ENCODE data around the gene MAP4K4.

DNA sequence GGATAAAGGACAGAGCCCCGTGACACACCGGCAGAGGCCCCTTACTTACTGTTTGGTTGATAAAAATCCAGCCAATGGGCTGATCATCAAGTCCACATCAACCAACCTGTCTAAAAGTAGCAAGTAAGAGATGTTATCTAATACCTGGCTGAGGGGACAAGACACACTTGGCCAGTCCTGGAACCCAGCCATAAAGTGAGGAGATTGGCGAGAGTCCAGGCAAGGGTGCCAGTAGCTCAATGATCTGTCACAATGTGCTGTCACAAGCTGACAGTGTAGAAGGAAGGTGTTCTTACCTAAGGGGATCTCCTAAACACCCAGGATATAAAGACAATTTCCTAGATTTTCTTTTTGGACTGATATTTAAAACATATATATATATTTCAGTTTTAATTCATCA, 232.5 kb downstream of the MAP4K4 start:
- TF ChIP-seq, protein P1, sequence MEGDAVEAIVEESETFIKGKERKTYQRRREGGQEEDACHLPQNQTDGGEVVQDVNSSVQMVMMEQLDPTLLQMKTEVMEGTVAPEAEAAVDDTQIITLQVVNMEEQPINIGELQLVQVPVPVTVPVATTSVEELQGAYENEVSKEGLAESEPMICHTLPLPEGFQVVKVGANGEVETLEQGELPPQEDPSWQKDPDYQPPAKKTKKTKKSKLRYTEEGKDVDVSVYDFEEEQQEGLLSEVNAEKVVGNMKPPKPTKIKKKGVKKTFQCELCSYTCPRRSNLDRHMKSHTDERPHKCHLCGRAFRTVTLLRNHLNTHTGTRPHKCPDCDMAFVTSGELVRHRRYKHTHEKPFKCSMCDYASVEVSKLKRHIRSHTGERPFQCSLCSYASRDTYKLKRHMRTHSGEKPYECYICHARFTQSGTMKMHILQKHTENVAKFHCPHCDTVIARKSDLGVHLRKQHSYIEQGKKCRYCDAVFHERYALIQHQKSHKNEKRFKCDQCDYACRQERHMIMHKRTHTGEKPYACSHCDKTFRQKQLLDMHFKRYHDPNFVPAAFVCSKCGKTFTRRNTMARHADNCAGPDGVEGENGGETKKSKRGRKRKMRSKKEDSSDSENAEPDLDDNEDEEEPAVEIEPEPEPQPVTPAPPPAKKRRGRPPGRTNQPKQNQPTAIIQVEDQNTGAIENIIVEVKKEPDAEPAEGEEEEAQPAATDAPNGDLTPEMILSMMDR (IDR thresholded peaks at IDR 0.05 in 4 of 5, conservative IDR thresholded peaks at IDR 0.05 in 1 of 5), result no peak
- no peak for TF ChIP-seq POLR2A (IDR thresholded peaks at IDR 0.05)
